ENCODE results near the gene ELL. TPM values are rescaled to one million over a fixed set of nuclear protein-coding genes. Genes with fewer than 3 reads are reported as not detected.

Gene ELL
- polyA plus RNA-seq, 3 donors: 12.2 to 35.3 (median 12.6) TPM

- Histone ChIP-seq H3K4me1 (ENCODE audit: control insufficient read depth in 1 of 2, insufficient read depth in 2 of 2, low read length in 2 of 2) (peaks cover 53 to 68% of the 10 kb centered on the region in 2 donors), H3K27me3 (ENCODE audit: control insufficient read depth in 2 of 2, insufficient read depth in 2 of 2, low read length in 2 of 2) (no peaks in the 10 kb centered on the region), H3K79me2 (ENCODE audit: insufficient read depth, low read length) (peaks cover 7% of the 10 kb centered on the region), H3K4me2 (replicated peaks; ENCODE audit: extremely low read depth, low read length, poor library complexity, severe bottlenecking) (peak overlapping the region; percentile 91), H2AFZ (ENCODE audit: insufficient read depth, low read depth, low read length, poor library complexity, severe bottlenecking) (peak overlapping the region; percentile 54), H4K20me1 (ENCODE audit: insufficient read depth, low read length) (peaks cover 4% of the 10 kb centered on the region), H3K27ac (ENCODE audit: low read depth in 1 of 2, low read length in 2 of 2) (peak overlapping the region; percentile 99), H3K4me3 (replicated peaks in 1 of 3; ENCODE audit: low read depth in 2 of 3, low read length in 3 of 3) (peak overlapping the region in 2 of 3 experiments; percentile 41 to 74), H3K9ac (ENCODE audit: insufficient read depth, low read length, poor library complexity, severe bottlenecking) (peak overlapping the region; percentile 90), H3K36me3 (replicated peaks in 1 of 2; ENCODE audit: control insufficient read depth in 1 of 2, insufficient read depth in 2 of 2, low read length in 2 of 2) (no peaks in the 10 kb centered on the region), H3K9me3 (replicated peaks in 1 of 2; ENCODE audit: control insufficient read depth in 1 of 2, insufficient read depth in 1 of 2, low read length in 2 of 2) (no peaks in the 10 kb centered on the region)
- Mint-ChIP-seq H3K9me3 (peaks cover 0 to 3% (median 0%) of the 10 kb centered on the region in 7 donors), H3K27me3 (ENCODE audit: low read depth in 3 of 3) (peaks cover 2 to 6% (median 6%) of the 10 kb centered on the region in 3 donors), H3K27ac (peak overlapping the region; percentile 99 to 100 (median 100)), H3K36me3 (no peaks in the 10 kb centered on the region), H3K4me3 (peak overlapping the region; percentile 74 to 92), H3K4me1 (peaks cover 55% of the 10 kb centered on the region)
- peak; percentile 45 to 78 (median 64) for DNase-seq
- no peak for TF ChIP-seq CTCF (IDR thresholded peaks at IDR 0.05)
- intact Hi-C loops (cut with micrococcal nuclease): loop anchor here (5.0 to 10.0 kb wide), 3 partner anchors 141 to 211 kb away; partner anchors contain the start of genes IQCN (in 2 of the 2) and RAB3A (in 1 of the 2)
- WGBS (ENCODE audit: insufficient coverage): 0% methylated on average over 11 of the region's 25 CpGs
Observed at GRCh38 chr19:18415178-18415867, 106.5 kb downstream of the ELL start.

GRCh38 chr19:18414504-18415177 is 107.2 kb downstream of the ELL start:
- H3K79me2 ChIP-seq (ENCODE audit: insufficient read depth, low read length): peaks cover under 1% of the 10 kb centered on the region
- H3K27me3 ChIP-seq (ENCODE audit: control insufficient read depth in 2 of 2, insufficient read depth in 2 of 2, low read length in 2 of 2): no peaks in the 10 kb centered on the region
- TF ChIP-seq CTCF (IDR thresholded peaks at IDR 0.05): no peak
- no peak for DNase-seq
- Mint-ChIP-seq H3K4me1 (peaks cover 53% of the 10 kb centered on the region), H3K4me3 (peak overlapping the region; percentile 74 to 75), H3K36me3 (no peaks in the 10 kb centered on the region), H3K27me3 (ENCODE audit: low read depth in 3 of 3) (peaks cover 2 to 6% (median 6%) of the 10 kb centered on the region in 3 donors), H3K9me3 (peaks cover 0 to 2% (median 0%) of the 10 kb centered on the region in 7 donors), H3K27ac (peak overlapping the region; percentile 89 to 100 (median 91))
- no peaks in the 10 kb centered on the region for H3K36me3 ChIP-seq (replicated peaks in 1 of 2; ENCODE audit: control insufficient read depth in 1 of 2, insufficient read depth in 2 of 2, low read length in 2 of 2)
- peak overlapping the region; percentile 42 for H3K9ac ChIP-seq (ENCODE audit: insufficient read depth, low read length, poor library complexity, severe bottlenecking)
- peak overlapping the region; percentile 91 for H3K4me2 ChIP-seq (replicated peaks; ENCODE audit: extremely low read depth, low read length, poor library complexity, severe bottlenecking)
- H3K9me3 ChIP-seq (replicated peaks in 1 of 2; ENCODE audit: control insufficient read depth in 1 of 2, insufficient read depth in 1 of 2, low read length in 2 of 2): no peaks in the 10 kb centered on the region
- peaks cover 48 to 65% of the 10 kb centered on the region in 2 donors for H3K4me1 ChIP-seq (ENCODE audit: control insufficient read depth in 1 of 2, insufficient read depth in 2 of 2, low read length in 2 of 2)
- H2AFZ ChIP-seq (ENCODE audit: insufficient read depth, low read depth, low read length, poor library complexity, severe bottlenecking): peak overlapping the region; percentile 54
- 5% methylated on average over 8 of the region's 11 CpGs for WGBS (ENCODE audit: insufficient coverage)
- intact Hi-C loops (cut with micrococcal nuclease): loop anchor here (5.0 to 10.0 kb wide), 3 partner anchors 140 to 210 kb away; partner anchors contain the start of genes IQCN (in 2 of the 2) and RAB3A (in 1 of the 2)
- H4K20me1 ChIP-seq (ENCODE audit: insufficient read depth, low read length): no peaks in the 10 kb centered on the region
- H3K4me3 ChIP-seq (replicated peaks in 1 of 3; ENCODE audit: low read depth in 2 of 3, low read length in 3 of 3): peak overlapping the region in 2 of 3 experiments; percentile 41 to 74
- H3K27ac ChIP-seq (ENCODE audit: low read depth in 1 of 2, low read length in 2 of 2): peak overlapping the region; percentile 99

Measured in CD14-positive monocyte (primary cell).